OCI-M1 (cell line): Measurements from ENCODE around the gene UBAP1.
"Not testable (repeated sequence)": the region's sequence is repeated elsewhere in the genome, so short reads cannot be mapped to it uniquely, and the experiment has no call there.

ENCODE experiments used
- DNase-seq: peaks from one replicate; lab custom pipeline; 2025; lab: John Stamatoyannopoulos, UW

The UBAP1 gene

DNA sequence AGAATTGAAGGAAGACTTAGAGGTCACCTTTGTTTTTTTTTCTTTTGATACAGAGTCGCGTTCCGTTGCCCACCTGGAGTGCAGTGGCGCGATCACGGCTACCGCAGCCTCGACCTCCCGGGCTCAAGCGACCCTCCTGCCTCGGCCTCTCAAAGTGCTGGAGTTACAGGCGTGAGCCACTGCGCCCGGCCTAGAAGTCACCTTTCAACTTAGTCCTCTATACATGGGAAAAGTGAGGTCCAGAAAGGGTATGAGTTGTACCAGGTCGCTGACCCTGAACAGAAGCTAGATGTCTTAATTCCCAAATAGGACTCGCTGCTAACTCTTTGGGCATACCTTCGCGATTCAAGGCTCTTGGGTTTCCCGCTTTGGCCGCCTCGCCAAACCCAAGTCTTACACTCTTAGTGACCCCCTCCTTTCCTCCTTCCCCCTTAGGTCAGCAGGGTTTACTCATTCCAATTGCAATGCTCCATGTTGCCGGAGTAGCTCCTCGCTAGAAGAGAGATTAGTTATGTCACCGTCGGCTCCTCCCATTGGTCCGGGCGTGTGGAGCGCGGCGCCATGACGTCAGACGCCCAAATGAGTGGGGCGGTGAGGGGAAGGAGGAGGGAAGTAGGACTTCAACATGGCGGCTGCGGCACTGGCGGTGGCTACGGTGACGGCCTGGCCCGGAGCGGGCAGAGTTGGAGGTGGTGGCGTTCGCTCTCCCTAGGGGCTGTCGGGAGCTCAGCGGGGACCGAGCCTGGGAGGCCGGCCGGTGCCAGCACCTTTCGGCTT is at the start of gene UBAP1:
TSS of gene UBAP1 (plus strand) at position 608 of the 777 bp plus-strand sequence. CDS start 41,872 bp downstream, outside the sequence.
- peak; percentile 98 for DNase-seq

DNA sequence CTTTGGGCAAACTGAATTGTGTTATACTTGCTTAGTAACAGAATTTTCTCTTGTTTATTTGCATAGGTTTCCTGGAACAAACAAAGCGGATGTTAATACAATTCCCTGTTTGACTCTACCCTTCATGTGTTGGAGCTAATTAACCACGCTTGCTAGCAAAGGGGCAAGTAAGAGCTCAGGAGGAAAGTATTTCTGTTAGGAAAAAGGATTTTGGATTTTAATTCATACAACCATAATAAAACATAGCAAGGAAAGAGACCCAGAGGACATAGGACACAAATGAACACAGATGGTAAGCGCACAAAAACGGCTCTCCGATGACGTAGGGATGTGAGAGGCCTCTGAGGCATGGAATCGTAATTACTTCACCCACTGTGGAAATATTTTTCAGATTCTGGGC is 47.3 kb upstream of the UBAP1 start:
- no peak for DNase-seq

DNA sequence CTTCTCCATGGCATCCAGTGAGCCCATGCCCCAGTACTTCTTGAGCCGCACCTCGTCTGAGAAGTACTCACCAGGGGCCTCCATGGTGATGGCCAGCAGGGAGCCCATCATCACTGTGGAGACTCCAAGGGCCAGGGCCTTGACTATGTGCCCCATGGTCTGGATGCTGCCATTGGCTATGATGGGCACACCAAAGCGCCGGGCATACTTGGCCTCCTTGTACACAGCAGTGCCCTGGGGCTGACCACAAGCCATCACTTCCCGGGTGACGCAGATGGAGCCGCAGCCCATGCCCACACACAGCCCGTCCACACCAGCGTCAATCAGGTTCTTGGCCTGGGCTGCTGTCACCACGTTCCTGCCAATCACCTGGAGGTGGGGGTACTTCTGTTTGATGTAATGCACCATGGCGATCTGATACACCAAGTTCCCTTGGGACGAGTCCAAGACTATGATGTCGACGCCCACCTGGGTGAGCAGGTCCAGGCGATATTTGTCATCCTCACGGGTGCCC is 45.4 kb upstream of the UBAP1 start:
- no peak for DNase-seq

- no peak for DNase-seq
Measured at GRCh38 chr9:34134521-34134920, 44.3 kb upstream of the UBAP1 start.

DNA sequence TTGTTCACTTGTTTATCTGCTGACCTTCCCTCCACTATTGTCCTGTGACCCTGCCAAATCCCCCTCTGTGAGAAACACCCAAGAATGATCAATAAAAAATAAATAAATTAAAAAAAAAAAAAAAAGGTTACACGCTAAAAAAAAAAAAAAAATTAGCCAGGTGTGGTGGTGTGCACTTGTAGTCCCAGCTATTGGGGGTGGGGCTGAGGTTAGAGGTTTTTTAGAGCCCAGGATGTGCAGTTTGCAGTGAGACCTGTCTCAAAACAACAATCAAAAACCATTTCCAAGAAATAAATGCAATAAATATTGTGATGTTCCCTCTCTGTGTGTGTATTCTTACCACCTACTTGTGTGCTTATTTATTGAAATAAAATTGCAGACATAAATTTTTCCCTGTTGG is 40.2 kb upstream of the UBAP1 start:
- DNase-seq = not testable (repeated sequence)

GRCh38 chr9:34139477-34140146 is 39.2 kb upstream of the UBAP1 start:
- DNase-seq = peak; percentile 86

- no peak for DNase-seq
Measured at GRCh38 chr9:34140853-34141252, 38.0 kb upstream of the UBAP1 start.

DNA sequence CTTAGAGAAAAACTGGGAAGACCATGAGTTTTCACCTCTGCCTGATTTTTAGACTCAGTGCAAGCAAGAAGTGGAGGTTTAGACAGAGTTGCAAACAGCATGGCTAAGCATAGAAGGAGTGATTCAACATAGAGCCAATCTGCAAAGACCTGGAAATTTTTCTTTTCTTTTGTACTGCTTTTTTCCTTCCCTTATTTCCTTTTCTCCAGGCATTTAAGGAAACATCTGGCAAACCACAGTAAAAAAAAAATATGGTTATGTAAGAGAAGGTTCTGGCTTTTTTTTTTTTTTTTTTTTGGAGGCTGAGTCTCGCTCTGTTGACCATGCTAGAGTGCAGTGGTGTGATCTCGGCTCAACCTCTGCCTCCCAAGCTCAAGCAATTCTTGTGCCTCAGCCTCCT is 35.7 kb upstream of the UBAP1 start:
- no peak for DNase-seq

GRCh38 chr9:34145165-34145564 is 33.7 kb upstream of the UBAP1 start:
- DNase-seq = no peak

GRCh38 chr9:34151398-34151797 is 27.4 kb upstream of the UBAP1 start:
- DNase-seq = peak; percentile 33

- no peak for DNase-seq
Measured at GRCh38 chr9:34154057-34154456, 24.8 kb upstream of the UBAP1 start.

DNA sequence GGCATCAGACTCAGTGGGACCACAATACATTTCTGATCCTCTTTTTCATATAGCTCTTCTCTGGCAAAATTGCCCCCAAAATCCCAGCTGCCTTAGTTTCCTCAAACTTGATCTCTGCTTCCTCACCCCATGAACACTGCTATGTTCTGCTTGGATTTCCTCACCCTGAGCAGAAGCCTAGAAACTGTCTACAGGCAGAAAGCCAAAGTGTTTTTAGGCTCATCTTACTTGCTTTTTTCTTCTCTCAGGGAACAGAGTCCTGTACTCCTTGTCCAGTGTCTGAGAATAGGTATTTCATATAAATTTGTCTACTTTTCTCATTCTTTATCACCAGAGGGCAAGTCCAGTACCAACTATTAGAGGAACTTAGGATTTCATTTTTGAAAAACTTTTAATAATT is 21.5 kb upstream of the UBAP1 start:
- no peak for DNase-seq

DNA sequence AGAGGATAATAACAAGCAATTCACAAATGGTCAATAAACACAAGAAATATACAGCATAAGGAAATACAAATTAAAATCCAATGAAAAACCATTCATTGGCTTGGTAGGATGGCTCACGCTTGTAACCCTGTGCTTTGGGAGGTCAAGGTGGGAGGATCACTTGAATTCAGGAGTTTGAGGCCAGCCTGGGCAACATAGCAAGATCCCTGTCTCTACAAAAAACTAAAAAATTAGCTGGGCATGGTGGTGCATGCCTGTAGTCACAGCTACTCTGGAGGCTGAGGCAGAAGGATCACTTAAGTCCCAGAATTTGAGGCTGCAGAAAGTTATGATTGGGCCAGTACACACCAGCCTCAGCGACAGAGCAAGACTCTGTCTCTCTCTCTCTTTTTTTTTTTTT is 20.9 kb upstream of the UBAP1 start:
- DNase-seq = no peak

GRCh38 chr9:34158362-34158869 is 20.4 kb upstream of the UBAP1 start:
- DNase-seq = peak; percentile 46

DNA sequence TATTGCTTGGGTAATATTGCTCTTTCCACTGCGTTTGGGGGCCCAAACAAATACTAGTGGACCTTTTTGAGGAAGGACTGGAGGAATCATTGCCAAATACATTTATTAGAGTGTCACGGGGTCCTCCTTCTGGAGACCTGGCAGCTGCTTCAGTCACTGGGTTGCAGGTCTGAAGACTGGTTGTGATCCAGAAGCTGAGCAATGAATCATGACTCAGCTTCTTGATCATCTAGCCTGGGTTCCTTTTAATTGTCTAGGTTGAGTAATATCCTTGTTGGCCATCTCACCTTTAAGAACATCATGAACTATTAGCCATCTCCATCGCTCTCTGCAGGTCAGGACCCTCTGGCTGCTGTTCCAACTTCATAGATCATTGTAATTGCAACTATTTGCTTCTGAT is 15.4 kb upstream of the UBAP1 start:
- DNase-seq = no peak

- DNase-seq = no peak
Measured at GRCh38 chr9:34169125-34169524, 9.7 kb upstream of the UBAP1 start.

DNA sequence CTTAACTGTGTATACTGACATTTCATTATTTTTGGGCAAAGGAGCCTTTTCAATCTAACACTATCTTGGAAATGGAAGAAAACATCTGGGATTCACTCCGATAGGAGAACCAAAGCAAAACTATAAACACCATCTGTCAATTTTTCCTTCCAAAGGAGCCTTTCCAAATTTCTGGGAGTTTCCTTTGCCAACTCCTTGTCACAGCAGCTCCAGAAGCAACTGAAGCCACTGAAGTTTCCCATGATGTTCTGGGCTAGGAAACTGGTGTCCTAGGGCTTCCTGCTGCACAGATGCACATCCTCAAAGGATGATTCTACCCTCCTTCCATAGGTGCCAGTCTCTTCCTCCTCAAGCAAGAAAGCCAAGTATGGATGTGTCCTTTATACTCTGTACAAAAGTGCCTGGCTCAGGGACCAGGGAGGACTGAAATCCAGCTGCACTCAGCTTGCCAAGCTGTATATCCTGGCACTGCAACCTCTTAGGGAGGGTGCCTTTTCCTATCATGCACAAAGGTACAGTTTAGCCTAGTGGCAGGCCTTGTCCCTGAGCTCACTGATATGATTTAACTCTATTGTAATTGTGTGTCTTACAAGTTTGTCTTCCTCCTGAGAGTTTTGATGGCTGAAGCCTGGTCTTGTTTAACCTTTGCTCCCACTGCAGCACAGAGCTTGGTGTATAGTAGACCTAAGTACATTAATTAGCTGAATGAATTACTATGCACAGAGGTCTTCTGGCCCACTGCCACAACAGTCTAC is 8.4 kb upstream of the UBAP1 start:
- no peak for DNase-seq

DNA sequence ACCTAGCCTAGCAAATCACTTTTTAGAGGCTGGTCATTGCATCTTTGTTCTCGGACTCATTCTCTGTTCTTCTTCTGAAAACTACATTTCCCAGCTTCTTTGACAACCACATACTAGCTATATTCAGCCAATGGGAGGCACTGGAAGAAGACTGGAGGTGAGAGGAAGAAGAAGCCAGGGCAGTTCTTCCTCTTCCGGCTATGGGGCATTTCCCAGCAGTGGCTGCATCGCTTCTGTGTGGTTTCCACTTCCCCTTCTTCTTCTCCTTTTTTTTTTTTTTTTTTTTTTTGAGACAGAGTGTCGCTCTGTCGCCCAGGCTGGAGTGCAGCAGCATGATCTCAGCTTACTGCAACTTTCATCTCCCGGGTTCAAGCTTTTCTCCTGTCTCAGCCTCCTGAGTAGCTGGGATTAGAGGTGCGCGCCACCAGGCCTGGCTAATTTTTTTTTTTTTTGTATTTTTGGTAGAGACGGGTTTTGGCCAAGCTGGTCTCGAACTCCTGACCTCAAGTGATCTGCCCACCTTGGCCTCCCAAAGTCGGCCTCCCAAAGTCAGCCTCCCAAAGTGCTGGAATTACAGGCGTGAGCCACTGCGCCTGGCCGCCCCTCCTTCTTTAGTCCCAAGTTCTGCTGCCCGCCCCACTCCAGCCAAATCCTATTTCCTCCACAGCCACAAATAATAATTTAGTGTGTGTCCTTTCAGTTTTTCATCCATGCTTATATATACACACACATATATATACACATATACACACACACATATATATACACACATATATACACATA is 6.9 kb upstream of the UBAP1 start:
- DNase-seq = peak; percentile 72

GRCh38 chr9:34176089-34176488 is 2.8 kb upstream of the UBAP1 start:
- no peak for DNase-seq

GRCh38 chr9:34177593-34178435 is 1.0 kb upstream of the UBAP1 start:
- DNase-seq = no peak
